ENCODE measurements around the gene COX15.

The COX15 gene

DNA sequence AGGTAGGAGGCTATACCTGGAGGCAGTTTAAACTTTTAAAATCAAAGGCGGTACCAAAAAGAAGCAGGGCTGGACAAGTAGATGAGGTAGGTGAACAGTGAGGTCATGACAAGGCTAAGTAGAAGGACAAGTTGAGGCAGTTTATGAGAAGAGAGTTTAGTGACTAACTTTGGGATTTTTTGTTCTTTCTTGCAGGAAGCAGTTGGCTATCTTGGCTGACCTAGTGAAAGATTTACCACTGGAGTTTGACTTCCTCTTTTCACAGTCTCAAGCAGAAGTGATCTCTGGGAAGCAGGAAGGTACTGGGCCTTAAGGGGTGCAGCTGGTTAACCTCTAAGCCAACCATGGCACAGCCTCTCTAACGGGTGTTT is 46.3 kb downstream of the COX15 start:
- no peak for TF ChIP-seq POLR2AphosphoS5 (IDR thresholded peaks at IDR 0.05; ENCODE audit: low read depth, low read length)
- TF ChIP-seq FOXP2 (optimal IDR thresholded peaks at IDR 0.05; ENCODE audit: borderline replicate concordance, extremely low read depth, extremely low read length, insufficient read depth), result no peak
- TF ChIP-seq REST (IDR thresholded peaks at IDR 0.05; ENCODE audit: insufficient read depth in 1 of 2, low read depth in 2 of 2, low read length in 2 of 2), result no peak
- no peak for TF ChIP-seq TAF1 (IDR thresholded peaks at IDR 0.05; ENCODE audit: borderline replicate concordance, insufficient read depth, low read length)
- no peak for TF ChIP-seq SIN3A (IDR thresholded peaks at IDR 0.05; ENCODE audit: borderline replicate concordance, insufficient read depth, low read length)

DNA sequence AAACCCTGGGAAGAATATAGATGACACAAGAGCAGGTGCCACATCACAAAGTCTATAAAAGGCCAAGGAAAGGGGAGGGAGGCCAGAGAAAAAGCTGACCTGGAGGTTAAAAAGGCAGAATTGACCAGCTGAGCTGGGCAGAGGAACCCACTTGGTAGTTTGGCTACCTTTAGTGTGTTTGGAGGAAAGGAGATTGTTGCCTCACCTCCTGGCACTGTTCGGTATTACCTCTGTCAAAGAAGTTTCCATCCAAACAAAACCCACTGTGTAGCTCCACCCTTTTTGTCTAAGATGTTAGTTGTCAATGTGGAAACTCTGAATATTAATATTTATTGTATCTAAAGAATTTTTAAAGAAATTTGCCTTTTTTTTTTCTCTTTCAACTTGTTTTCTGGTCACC is 49.2 kb downstream of the COX15 start:
- no peak for TF ChIP-seq FOXP2 (optimal IDR thresholded peaks at IDR 0.05; ENCODE audit: borderline replicate concordance, extremely low read depth, extremely low read length, insufficient read depth)
- no peak for TF ChIP-seq TAF1 (IDR thresholded peaks at IDR 0.05; ENCODE audit: borderline replicate concordance, insufficient read depth, low read length)
- no peak for TF ChIP-seq POLR2AphosphoS5 (IDR thresholded peaks at IDR 0.05; ENCODE audit: low read depth, low read length)
- TF ChIP-seq REST (IDR thresholded peaks at IDR 0.05; ENCODE audit: insufficient read depth in 1 of 2, low read depth in 2 of 2, low read length in 2 of 2), result no peak
- TF ChIP-seq SIN3A (IDR thresholded peaks at IDR 0.05; ENCODE audit: borderline replicate concordance, insufficient read depth, low read length), result no peak

Measured in PFSK-1 (cell line).